ENCODE measurements around the gene RPL35A. TPM values are rescaled to one million over a fixed set of nuclear protein-coding genes. Genes with fewer than 3 reads are reported as not detected.

Gene RPL35A
- total and polyA plus RNA-seq, 2 of the 8 experiments (the other 6 are each of a cell fraction or from before 2014, with no cell fraction given): 695 to 1,393 TPM

GRCh38 chr3:197957790-197958133, 7.8 kb downstream of the RPL35A start (continued):
- no peak for TF ChIP-seq SUZ12 (IDR thresholded peaks at IDR 0.05; ENCODE audit: low read length)
- no peak for TF ChIP-seq BRCA1 (IDR thresholded peaks at IDR 0.05; ENCODE audit: low read depth, low read length)
- no peak for TF ChIP-seq SP1 (IDR thresholded peaks at IDR 0.05; ENCODE audit: low read depth, low read length)
- no peak for TF ChIP-seq SP4 (IDR thresholded peaks at IDR 0.05; ENCODE audit: low read length)
- no peak for TF ChIP-seq CTCF (IDR thresholded peaks at IDR 0.05; ENCODE audit: control extremely low read depth in 1 of 3, insufficient read depth in 1 of 3, low read depth in 1 of 3, low read length in 3 of 3)
